Prostate gland (tissue), 2 donors: ENCODE measurements around the gene ZC3H12D.

Experiments used
- POLR2A ChIP-seq: fragments of 450-650 bp; IDR thresholded peaks from one replicate; pipeline ENCODE4 v1.6.1; 2016; ENCODE audit warnings: antibody characterized with exemption, mild to moderate bottlenecking
- TF ChIP-seq, protein P1 (sequence below), 4 experiments: fragments of 200-600 bp in 2 of 4; fragments of 450-650 bp in 2 of 4; sonication (generic) in 2 of 4; IDR thresholded peaks; 1 replicate in 3 of 4; 2 replicates in 1 of 4; pipeline ENCODE4 v1.5.1; 2016 to 2019; ENCODE audit warnings: antibody characterized with exemption in 4 of 4, mild to moderate bottlenecking in 2 of 4, moderate library complexity in 2 of 4

DNA sequence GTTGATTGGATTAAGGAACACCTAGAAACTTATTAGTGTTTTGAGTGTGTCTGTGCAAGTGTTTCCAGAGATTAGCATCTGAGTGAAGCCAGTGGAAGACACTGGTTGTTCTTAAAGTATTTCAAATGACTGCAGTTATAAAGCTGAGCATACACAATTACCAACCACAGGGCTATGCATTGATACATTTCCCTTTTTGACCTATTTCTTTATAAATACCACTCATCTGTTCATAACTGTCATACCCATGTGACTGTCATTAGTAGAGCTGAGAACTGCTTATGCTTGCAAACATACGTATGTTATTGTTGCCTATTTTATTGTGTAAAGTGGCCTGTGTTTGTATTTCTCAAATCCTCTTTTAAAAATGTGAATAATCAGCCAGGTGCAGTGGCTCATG lies 15.3 kb upstream of the ZC3H12D start:
- TF ChIP-seq, protein P1, sequence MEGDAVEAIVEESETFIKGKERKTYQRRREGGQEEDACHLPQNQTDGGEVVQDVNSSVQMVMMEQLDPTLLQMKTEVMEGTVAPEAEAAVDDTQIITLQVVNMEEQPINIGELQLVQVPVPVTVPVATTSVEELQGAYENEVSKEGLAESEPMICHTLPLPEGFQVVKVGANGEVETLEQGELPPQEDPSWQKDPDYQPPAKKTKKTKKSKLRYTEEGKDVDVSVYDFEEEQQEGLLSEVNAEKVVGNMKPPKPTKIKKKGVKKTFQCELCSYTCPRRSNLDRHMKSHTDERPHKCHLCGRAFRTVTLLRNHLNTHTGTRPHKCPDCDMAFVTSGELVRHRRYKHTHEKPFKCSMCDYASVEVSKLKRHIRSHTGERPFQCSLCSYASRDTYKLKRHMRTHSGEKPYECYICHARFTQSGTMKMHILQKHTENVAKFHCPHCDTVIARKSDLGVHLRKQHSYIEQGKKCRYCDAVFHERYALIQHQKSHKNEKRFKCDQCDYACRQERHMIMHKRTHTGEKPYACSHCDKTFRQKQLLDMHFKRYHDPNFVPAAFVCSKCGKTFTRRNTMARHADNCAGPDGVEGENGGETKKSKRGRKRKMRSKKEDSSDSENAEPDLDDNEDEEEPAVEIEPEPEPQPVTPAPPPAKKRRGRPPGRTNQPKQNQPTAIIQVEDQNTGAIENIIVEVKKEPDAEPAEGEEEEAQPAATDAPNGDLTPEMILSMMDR (IDR thresholded peaks at IDR 0.05), result no peak
- no peak for TF ChIP-seq POLR2A
